HG03575 (cell line): Measurements from ENCODE around the gene DNMT3L.
"Not testable (repeated sequence)": the region's sequence is repeated elsewhere in the genome, so short reads cannot be mapped to it uniquely, and the experiment has no call there.

Experiments
- ATAC-seq: cut with Tn5 transposase; IDR thresholded peaks from one replicate; pipeline ENCODE4 v1.9.1; 2021; ENCODE audit not compliant: unreplicated experiment, insufficient number of reproducible peaks, low FRiP score; ENCODE audit errors: extremely low read depth

The DNMT3L gene

DNA sequence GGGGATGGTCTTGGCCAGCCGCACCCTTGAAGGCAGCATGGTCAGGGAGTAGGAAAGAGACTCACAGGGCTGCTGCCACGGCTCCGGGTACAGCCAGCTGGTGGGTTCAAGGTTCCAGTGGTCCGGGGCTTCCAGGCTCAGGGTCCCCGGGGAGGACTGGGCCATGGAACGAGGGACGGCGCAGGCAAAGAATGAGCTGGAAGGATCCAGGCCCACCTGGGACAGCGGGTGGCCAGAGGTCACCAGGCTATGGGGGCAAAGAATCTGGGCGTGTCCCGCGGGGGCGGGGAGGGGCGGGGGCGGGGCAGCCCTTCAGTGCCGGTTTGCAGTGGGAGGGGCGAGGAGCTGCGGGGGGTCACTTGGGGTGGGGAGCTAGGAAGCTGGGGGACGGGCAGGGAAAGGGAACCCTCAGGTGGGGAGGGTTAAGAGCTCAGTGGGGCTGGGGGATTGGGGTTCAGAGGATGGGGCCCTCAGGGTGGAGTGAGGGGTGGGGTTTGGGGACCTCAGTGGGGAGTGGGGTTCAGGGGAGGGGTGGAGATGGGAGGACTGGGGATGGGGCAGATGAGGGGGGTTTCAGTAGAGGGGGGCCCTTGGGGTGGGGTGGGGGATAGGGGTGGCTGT lies at the start of gene DNMT3L:
Gene DNMT3L (minus strand): TSS at position 223 of the 621 bp plus-strand sequence. CDS start 638 bp downstream, outside the sequence.
- no peak for ATAC-seq

DNA sequence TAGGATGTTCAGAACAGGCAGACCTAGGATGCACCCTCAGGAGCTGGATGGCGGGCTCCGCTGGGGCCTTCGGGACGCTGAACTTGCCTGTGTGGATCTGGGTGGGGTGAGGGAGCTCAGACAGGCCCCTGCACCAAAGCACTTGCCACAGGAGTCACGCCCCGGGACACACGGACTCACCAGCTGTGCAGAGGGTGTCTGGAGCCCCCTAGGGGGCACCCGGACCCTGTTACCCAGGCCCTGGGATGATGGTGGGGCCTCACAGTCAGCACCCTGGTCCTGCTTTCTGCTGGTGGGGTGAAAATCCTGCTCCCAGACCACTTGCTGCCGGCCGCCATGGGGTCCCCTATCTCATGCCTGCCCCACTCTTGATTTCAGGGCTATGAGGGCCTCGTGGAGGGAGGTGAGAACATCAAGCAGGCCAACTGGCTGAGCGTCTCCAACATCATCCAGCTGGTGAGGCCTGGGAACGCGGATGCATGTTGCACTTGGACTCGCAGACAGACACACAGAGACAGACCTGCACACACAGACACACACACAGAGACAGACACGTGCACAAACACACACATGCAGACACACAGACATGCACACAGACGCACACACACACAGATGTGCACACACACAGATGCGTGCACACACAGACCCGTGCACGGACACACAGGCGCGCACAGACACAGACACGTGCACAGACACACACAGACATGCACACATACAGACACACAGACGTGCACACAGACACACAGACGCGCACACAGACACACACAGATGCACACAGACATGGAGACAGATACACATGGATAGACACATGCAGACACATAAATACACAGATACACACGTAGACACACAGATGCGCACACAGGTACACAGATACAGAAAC lies 49.2 kb upstream of the DNMT3L start:
- ATAC-seq = no peak

DNA sequence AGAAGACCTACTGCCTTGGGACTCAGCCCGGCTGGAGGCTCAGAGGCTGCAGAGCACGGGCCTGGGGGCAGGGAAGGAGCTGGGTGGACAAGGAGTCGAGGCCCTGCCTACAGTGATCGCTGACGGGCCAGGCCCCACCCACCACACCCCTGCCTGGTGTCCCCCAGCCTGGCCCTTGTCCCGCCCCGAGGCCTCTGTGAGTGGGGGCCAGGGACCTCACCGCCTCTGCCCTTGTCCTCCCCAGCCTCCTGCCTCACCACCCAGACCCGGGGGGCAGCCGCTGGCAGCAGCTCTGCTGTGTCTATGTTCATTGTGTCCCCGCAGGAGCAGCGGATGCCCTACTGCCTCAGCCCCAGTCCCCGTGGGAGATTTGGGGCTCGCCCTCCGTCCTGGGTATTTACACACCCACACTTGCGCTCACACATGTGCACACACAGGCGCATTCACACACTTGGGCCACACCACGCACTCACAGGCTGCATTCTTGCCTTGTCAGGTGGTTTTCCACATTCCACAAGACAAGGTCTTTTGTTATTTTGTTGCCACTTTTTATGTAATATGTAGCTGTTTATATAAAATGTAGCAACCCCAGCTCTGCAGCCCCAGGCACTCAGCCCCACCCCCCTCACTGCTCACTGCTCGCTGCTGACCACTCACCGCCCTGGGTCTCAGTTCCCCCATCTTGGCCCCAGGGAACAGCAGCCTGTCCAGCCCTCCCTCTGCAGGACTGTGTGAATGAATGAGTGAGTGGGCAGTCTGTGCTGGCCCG lies 45.4 kb upstream of the DNMT3L start:
- no peak for ATAC-seq

DNA sequence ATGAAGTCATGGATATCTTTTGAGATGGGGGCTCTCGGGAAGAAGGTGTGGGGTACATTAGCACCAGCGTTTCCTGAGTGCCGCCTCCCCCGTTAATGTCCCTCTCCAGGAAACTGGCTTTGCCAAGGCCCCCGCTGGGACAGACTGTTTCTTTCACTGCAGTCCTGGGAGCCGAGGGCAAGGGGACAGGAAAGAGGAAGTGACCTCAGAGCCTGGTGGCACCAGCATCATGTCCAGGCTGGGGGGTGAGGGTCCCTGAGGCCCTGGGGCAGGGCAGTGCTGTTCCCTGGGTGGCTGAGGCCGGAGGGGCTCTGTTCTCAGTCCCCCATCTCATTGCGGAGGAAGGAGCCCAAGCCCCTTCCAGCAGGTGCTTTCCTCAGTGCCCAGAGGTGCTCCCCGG lies 44.0 kb upstream of the DNMT3L start:
- ATAC-seq = no peak

DNA sequence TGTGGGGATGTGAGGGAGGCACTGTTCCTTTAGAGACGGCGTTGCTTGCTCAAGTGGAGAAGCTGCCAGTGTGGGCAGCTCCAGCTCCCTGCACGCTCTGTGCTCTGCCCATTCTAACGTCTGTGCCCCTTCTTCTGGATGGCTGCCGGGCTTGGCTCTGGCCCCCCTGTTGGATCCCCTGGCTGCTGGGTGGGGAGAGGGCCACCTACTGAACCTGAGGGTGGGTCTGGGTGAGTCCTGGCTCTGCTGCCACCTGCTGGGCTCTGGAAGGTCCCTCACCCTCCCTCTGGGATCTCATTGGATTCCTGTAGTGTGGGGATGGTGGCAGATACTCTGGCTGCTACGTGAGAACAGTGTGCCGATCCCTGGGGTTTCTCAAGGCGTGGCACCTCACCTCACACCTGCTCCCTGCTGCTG lies 43.2 kb upstream of the DNMT3L start:
- ATAC-seq = no peak

DNA sequence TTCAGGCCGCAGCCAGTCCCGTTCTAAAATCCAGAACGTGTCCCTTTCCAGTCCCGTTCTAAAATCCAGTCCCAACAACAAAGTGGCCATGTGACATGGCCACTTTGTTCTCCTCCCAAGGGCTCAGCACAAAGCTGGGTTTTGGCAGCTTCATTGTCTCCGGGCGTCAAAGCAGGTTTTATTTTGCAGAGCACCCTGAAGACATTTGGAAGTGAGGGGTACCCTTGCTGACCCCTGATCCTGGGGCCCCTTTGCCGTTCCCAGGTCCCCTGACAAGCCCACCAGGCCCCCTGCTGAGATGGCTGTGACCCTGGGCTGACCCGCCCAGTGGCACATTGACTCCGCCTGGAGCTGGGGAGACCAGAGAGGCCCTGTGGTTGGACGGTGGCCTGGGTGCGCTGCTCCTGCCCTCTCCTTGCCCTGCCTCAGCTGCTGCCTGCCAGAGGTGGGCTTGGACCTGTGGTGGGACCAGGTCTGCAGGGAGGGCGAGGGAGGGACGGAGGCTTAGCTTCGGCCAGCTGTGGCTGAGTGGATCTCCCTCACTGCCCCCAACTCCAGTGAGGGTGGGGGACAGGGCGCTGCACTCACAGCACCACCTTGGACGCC lies 42.4 kb upstream of the DNMT3L start:
- no peak for ATAC-seq

DNA sequence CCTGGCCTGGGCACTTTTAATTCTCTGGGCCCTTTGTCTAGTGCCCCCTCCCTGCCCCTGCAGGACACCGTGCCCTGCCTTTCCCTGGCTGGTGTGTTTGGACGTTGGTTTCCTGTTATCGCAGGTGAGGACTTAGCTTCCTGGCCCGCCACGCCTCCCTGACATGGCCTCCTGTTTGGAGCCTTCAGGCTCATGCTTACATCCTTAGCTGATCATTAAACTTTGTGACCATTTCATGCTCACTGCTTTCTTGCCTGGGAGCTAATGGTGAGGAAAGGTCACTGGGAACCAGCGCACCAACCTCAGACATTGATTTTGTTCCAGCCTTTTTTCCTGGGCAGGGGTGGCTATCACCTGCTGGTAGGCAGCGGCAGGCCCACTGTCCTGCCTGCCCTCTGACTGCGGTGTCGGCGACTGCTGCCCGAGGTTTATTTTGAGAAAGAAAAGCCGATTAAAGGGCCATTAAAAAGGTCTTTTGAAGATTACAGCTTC lies 41.8 kb upstream of the DNMT3L start:
- ATAC-seq = no peak

DNA sequence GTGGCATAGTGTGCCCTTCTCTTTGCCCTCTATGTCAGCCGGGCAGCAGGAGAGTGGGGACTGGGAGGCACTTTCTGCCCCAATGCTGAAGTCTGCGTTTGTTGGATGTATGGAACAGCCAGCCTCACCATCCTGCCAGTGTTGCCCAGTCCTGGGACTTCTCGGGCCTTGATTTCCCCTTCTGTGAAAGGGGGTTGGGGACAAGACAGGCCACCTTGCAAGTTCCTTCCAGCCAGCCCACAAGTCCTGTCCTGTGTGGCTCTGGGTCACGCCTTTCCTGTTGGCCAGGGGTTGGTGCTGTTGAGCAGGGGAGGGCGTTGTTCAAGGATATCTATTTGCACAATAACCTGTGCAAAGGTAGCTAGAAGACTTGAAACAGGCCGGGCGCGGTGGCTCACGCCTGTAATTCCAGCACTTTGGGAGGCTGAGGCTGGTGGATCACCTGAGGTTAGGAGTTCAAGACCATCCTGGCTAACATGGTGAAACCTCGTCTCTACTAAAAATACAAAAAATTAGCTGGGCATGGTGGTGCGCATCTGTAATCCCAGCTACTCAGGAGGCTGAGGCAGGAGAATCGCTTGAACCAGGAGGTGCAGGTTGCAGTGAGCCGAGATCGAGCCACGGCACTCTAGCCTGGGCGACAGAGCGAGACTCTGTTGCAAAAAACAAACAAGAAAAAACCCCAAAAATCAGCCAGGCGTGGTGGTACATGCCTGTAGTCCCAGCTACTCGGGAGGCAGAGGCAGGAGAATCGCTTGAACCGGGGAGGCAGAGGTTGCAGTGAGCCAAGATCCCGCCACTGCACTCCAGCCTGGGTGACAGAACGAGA lies 41.1 kb upstream of the DNMT3L start:
- not testable (repeated sequence) for ATAC-seq

DNA sequence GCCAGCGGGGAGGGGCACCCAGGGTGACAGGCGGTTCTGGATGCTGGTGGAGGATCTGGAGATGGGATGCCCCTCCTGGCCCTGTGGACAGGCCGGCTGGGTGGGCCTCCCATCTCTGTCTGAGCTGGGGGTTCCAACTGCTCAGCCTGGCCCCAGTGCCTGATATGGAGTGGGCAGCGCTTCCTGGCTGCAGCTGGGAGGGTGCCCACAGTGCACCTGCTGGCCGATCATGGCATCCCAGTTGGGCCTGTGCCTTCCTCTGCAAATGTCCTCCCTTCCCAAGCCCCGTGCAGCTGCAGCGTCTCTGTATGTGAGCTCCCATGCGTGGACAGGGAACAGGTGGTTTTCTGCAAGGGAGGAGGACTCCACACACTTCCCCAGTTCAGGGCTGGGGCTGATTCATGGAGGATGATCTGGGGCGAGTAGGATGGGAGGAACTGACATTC lies 40.3 kb upstream of the DNMT3L start:
- no peak for ATAC-seq

DNA sequence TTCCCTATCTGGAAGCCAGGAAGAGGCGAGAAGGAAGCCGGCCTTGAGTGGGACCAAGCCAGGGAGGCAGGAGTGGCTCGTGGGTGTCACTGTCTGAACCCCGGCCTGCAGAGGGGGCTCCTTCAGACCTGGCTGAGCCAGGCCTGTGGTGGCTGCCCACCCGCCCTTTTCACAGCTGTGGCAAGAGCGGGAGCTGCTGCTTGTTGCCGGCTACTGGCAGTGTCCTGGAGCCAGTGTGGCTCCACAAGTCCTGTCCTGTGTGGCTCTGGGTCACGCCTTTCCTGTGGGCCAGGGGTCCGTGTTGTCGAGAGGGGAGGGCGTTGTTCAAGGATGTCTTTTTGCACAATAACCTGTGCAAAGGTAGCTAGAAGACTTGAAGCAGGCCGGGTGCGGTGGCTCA lies 39.4 kb upstream of the DNMT3L start:
- no peak for ATAC-seq

DNA sequence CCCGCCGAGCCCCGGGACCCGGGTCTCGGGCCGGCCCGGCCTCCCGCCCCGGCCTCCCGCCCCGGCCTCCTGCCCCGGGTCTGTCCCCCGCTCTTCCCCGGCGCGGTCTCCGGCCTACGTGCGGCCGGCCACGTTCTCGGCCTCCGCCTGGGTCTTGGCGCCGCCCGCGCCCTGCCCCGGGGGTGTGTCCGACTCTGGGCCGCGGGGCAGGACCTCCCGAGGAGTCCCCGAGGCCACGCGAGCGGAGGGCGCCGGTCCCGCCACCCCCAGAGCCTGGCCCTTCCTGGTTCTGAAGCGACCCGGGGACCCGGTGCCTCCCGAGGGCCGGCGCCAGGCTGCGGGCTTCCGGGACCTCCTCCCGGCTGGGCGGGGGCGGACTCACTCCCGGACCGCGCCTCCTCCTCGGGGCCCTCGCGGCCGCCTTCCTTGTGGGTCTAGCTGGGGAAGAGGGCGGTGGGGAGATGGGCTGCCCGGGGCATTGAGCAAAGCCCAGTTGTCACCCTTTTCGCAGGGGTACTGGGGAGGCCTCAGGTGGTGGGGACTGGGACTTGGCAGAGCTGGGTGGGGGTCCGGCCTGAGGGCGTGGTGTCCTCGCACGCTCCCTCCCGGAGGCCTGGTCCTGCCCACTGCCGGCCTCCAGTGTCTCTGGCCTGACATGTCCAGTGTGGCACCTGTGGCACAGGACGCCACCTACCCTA lies 38.7 kb upstream of the DNMT3L start:
- no peak for ATAC-seq

DNA sequence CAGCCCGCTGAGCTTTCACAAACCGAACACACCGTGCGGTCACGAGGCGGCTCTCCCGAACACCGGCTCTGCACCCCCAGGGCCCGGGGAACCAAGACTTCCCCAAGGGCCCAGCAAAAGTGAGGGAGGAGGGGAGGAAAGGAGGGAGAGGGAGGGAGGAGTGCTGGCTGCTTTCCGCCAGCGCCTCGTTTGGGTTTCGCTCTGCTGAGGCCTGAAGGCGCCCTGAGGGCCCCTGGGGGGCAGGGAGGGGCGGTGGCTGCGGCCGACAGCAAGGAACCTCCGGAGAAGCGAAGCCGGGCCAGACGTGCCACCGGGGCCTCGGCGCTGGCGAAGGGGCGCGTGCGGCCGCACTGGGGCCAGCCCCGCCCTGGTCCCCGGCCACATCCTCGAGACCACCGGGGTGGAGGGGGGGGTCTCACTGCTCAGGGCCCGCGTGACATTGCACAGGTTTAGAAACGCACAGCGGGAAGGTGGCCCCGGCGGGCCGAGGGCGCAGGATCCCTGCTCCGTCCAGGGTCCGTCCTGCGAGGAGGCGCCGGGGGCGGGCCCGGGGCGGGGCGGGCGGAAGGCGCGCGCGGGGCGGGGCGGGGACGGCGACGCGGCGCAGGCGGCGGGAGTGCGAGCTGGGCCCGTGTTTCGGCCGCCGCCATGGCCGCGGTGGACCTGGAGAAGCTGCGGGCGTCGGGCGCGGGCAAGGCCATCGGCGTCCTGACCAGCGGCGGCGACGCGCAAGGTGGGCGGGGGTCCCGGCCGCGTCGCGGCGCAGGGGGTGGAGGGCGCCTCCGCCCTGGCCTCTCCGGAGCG lies 38.0 kb upstream of the DNMT3L start, which contains the start of gene PFKL:
Gene PFKL (plus strand): TSS at position 596 of the 804 bp plus-strand sequence. CDS start 53 bp downstream, at position 649.
- no peak for ATAC-seq

DNA sequence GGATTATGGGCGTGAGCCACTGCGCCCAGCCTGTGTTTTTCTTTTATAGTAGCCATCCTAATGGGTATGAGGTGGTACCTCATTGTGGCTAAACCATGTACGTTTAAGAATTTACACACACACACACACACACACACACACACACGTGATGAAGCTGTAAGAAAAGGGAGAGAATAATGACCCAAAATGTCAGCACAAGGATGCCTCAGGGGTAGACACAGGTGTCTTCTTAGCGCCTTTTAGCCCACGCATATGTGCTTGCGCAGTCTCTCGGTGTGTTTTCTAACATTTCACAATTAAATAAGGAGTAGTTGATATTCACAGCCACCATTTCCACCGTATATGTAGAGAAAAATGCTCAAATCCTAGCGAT lies 37.4 kb upstream of the DNMT3L start:
- ATAC-seq = no peak

DNA sequence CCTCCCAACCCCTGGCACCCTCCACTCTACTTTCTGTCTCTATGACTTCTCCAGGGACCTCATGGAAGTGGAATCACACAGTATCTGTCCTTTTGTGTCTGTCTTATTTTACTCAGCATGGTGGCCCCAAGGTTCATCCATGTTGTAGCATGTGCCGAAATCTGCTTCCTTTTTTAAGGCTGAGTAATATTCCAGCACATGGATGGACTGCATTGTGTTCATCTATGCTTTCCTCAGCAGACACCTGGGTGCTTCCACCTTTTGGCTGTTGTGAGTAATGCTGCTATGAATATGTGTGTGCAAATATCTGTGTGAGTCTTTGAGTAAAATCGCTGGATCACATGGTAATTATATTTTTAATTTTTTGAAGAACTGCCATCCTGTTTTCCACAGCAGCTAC lies 36.6 kb upstream of the DNMT3L start:
- ATAC-seq = no peak

DNA sequence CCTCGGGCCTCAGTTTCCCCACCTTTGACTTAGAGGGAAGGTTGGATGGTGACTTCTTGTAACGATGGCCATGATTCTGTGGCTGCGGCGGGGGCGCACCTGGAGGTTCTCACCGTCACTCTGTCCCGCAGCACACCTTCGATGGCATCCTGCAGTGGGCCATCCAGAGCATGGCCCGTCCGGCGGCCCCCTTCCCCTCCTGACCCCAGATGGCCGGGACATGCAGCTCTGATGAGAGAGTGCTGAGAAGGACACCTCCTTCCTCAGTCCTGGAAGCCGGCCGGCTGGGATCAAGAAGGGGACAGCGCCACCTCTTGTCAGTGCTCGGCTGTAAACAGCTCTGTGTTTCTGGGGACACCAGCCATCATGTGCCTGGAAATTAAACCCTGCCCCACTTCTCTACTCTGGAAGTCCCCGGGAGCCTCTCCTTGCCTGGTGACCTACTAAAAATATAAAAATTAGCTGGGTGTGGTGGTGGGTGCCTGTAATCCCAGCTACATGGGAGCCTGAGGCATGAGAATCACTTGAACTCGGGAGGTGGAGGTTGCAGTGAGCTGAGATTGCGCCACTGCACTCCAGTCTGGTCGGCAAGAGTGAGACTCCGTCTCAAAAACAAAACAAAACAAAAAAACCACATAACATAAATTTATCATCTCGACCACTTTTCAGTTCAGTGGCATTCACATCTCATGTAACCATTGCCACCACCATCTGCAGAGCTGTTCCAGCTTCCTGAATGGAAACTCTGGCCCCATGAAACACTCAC lies 36.0 kb upstream of the DNMT3L start:
- no peak for ATAC-seq

DNA sequence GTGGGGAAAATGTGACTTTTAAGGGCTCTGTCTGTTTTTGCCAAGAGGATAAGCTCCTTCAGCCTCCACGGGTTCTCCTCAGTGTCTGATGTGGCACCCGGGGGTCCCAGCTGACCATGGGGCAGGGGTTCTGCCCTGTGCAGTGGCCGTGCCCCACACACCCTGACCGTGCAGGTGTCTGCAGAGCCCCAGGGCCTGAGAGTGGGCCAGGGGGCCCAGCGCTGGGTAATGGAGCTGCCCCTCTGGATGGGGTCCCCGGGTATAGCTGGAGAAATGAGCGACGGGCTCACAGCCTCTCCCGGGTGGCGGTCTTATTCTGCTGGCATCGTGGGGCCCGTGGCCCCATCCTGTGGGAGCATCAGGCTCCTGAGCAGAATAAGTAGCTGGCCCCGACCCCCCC lies 35.2 kb upstream of the DNMT3L start:
- no peak for ATAC-seq
